DND-41 (cell line): ENCODE data around the gene L3MBTL1.

ENCODE experiments used
- ATAC-seq: fragments of 200-7000 bp; cut with Tn5 transposase; 3 replicates; pipeline ENCODE4 v1.9.1; 2021; ENCODE audit warnings: low read depth; ENCODE audit not compliant: insufficient read depth
- DNase-seq: peaks from one replicate; pipeline ENCODE4 v3.0.0-alpha.2; 2020
- H2AFZ ChIP-seq: 2 replicates; pipeline ENCODE4 v1.6.0; 2012; ENCODE audit warnings: low read depth, low read length
- H3K27ac ChIP-seq: 2 replicates; pipeline ENCODE4 v1.5.1; 2012; ENCODE audit warnings: low read length, inconsistent platforms
- H3K27me3 ChIP-seq: fragments of 200-600 bp; sonication (generic); 2 replicates; pipeline ENCODE4 v1.6.0; 2012; ENCODE audit warnings: low read length, mild to moderate bottlenecking, inconsistent platforms; ENCODE audit not compliant: insufficient read depth, poor library complexity
- H3K36me3 ChIP-seq: 2 replicates; pipeline ENCODE4 v1.5.1; 2012; ENCODE audit warnings: low read length, inconsistent platforms; ENCODE audit not compliant: insufficient read depth
- H3K4me1 ChIP-seq: 2 replicates; pipeline ENCODE4 v1.5.1; 2012; ENCODE audit warnings: mild to moderate bottlenecking, low read length; ENCODE audit not compliant: insufficient read depth
- H3K4me2 ChIP-seq: 2 replicates; pipeline ENCODE4 v1.6.0; 2012; ENCODE audit warnings: mild to moderate bottlenecking, moderate library complexity, low read length, inconsistent platforms; ENCODE audit not compliant: insufficient read depth
- H3K4me3 ChIP-seq, 2 experiments: fragments of 200-600 bp in 1 of 2; shearing (Covaris generic) in 1 of 2; 2 replicates each; pipeline ENCODE4 v1.5.1; 2012 to 2016; ENCODE audit warnings: inconsistent platforms in 2 of 2, low read length in 2 of 2, mild to moderate bottlenecking in 2 of 2, low read depth in 1 of 2, moderate library complexity in 1 of 2
- H3K79me2 ChIP-seq: 2 replicates; pipeline ENCODE4 v1.6.0; 2012; ENCODE audit warnings: low read length, inconsistent platforms; ENCODE audit not compliant: insufficient read depth
- H3K9ac ChIP-seq: 2 replicates; pipeline ENCODE4 v1.6.0; 2012; ENCODE audit warnings: low read depth, mild to moderate bottlenecking, inconsistent platforms, low read length, moderate library complexity
- H3K9me3 ChIP-seq: 2 replicates; pipeline ENCODE4 v1.5.1; 2012; ENCODE audit warnings: low read length, moderate library complexity, mild to moderate bottlenecking, inconsistent platforms; ENCODE audit not compliant: insufficient read depth, severe bottlenecking
- H4K20me1 ChIP-seq: 2 replicates; pipeline ENCODE4 v1.6.0; 2012; ENCODE audit warnings: low read length; ENCODE audit not compliant: insufficient read depth
- CTCF ChIP-seq: IDR thresholded peaks from 2 replicates; pipeline ENCODE4 v1.5.1; 2012; ENCODE audit warnings: borderline replicate concordance, low read length, moderate library complexity, mild to moderate bottlenecking; ENCODE audit not compliant: poor library complexity, severe bottlenecking; ENCODE audit errors: extremely low read depth
- EZH2 ChIP-seq: IDR thresholded peaks from 3 replicates; pipeline ENCODE4 v1.6.1; 2012; ENCODE audit warnings: borderline replicate concordance, low read depth, mild to moderate bottlenecking, moderate library complexity, low read length, inconsistent platforms; ENCODE audit not compliant: severe bottlenecking

L3MBTL1 gene

GRCh38 chr20:43549416-43550065 is 42.0 kb downstream of the L3MBTL1 start:
- Histone ChIP-seq H3K27me3 (no peaks in the 10 kb centered on the region), H3K36me3 (no peaks in the 10 kb centered on the region), H3K27ac (no peak overlapping the region), H3K9ac (no peak overlapping the region), H3K4me1 (no peaks in the 10 kb centered on the region), H2AFZ (no peak overlapping the region), H3K9me3 (no peaks in the 10 kb centered on the region), H3K4me3 (no peak overlapping the region), H3K4me2 (no peak overlapping the region), H4K20me1 (no peaks in the 10 kb centered on the region; the same call in 1 of the 2 replicates), H3K79me2 (no peaks in the 10 kb centered on the region)
- no peak for DNase-seq
- TF ChIP-seq EZH2 = no peak
- TF ChIP-seq CTCF = no peak
- ATAC-seq = no peak

DNA sequence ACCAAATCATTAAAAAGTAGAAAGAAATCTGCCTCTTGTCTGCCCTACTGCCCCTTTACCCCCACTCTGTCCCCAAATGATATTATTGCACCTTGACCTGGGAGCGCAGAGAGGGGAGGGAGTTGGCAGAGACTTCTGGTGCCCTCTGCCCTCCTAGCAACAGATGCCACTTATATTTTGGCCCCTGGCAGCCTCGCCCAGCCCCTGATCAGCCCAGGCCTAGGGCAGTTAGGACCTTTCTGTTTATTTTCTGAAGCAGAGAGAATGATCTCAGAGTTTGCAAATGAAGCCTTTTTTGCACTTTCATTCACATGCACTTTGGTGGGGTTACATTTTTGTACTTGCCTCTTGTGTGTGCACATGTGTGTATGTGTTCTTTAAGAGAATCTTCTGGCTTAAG is 43.0 kb downstream of the L3MBTL1 start:
- Histone ChIP-seq H3K4me1 (no peaks in the 10 kb centered on the region), H3K9ac (no peak overlapping the region), H3K36me3 (no peaks in the 10 kb centered on the region), H3K9me3 (no peaks in the 10 kb centered on the region), H3K4me3 (no peak overlapping the region), H3K4me2 (no peak overlapping the region), H3K79me2 (no peaks in the 10 kb centered on the region), H3K27ac (no peak overlapping the region), H2AFZ (no peak overlapping the region), H3K27me3 (no peaks in the 10 kb centered on the region), H4K20me1 (no peaks in the 10 kb centered on the region; the same call in 1 of the 2 replicates)
- TF ChIP-seq EZH2 = no peak
- TF ChIP-seq CTCF = no peak
- DNase-seq (no peak), ATAC-seq (no peak)

DNA sequence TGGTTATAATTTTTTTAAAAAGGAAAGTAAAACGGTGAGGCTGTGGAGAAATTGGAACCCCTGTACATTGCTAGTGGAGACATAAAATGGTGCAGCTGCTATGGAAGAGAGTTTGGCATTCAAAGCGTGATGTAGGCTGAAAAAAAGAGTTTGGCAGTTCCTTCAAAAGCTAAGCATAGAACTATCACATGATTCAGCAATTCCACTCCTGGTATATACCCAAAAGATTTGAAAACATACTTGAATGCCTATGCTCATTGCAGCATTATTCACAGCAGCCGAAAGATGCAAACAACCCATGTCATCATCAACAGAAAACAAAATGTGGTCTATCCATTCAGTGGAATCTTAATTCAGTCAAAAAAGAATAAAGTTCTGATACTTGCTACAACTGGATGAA is 46.9 kb downstream of the L3MBTL1 start:
- Histone ChIP-seq H3K4me2 (no peak overlapping the region), H4K20me1 (no peaks in the 10 kb centered on the region; the same call in 1 of the 2 replicates), H3K9me3 (no peaks in the 10 kb centered on the region), H3K9ac (no peak overlapping the region), H3K27me3 (peaks cover 3% of the 10 kb centered on the region), H2AFZ (no peak overlapping the region), H3K36me3 (no peaks in the 10 kb centered on the region), H3K79me2 (no peaks in the 10 kb centered on the region), H3K27ac (no peak overlapping the region), H3K4me3 (no peak overlapping the region), H3K4me1 (no peaks in the 10 kb centered on the region)
- no peak for ATAC-seq
- no peak for TF ChIP-seq EZH2
- TF ChIP-seq CTCF = no peak
- DNase-seq = no peak
